ENCODE data around the gene RFPL2. TPM values are rescaled to one million over a fixed set of nuclear protein-coding genes. Genes with fewer than 3 reads are reported as not detected.
"Not testable (repeated sequence)": the region's sequence is repeated elsewhere in the genome, so short reads cannot be mapped to it uniquely, and the experiment has no call there.

Gene RFPL2
- total RNA-seq, 2 donors from 2014 or later, result not detected

DNA sequence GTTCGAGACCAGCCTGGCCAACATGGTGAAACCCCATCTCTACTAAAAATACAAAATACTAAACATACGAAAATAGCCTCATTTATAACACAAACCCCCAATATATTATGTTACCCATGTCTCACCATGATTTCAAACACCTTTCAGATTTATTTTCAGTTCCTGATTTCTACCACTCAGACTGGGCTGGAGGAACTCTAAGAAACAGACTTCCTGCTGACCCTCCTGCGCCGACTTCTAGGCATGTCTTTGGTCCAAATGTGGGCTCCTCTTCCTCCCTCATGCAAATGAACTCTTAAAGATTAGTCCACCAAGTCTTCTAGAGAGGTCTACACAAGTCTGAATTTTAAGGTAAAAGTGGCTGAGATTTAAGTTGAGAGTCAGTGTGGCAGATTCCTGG, 56.5 kb downstream of the RFPL2 start:
- H3K9me3 ChIP-seq; H3K9ac ChIP-seq (ENCODE audit: low read depth in 2 of 2, low read length in 2 of 2); intact Hi-C loops (cut with DNase I): not testable (repeated sequence)

DNA sequence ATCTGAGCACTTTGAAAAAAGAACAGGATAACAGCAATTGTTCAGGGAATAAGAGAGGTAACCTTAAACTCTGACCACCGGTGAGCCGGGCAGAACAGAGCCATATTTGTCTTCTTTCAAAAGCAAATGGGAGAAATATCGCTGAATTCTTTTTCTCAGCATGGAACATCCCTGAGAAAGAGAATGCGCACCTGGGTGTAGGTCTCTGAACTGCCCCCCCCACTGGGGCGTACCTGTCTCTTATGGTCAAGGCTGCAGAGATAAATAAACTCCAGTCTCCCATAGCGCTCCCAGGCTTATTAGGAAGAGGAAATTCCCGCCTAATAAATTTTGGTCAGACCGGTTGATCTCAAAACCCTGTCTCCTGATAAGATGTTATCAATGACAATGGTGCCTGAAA, 57.7 kb downstream of the RFPL2 start:
- H3K4me3 ChIP-seq; H3K27me3 ChIP-seq; H3K27ac ChIP-seq; intact Hi-C loops (cut with DNase I); H3K9ac ChIP-seq (ENCODE audit: low read depth in 2 of 2, low read length in 2 of 2); H3K36me3 ChIP-seq; DNase-seq; H3K4me1 ChIP-seq; H3K9me3 ChIP-seq: not testable (repeated sequence)

More for the DNA sequence above, 56.5 kb downstream of the RFPL2 start:
- DNase-seq, H3K27ac ChIP-seq, H3K36me3 ChIP-seq, H3K4me3 ChIP-seq, H3K4me1 ChIP-seq, H3K27me3 ChIP-seq: not testable (repeated sequence)

DNA sequence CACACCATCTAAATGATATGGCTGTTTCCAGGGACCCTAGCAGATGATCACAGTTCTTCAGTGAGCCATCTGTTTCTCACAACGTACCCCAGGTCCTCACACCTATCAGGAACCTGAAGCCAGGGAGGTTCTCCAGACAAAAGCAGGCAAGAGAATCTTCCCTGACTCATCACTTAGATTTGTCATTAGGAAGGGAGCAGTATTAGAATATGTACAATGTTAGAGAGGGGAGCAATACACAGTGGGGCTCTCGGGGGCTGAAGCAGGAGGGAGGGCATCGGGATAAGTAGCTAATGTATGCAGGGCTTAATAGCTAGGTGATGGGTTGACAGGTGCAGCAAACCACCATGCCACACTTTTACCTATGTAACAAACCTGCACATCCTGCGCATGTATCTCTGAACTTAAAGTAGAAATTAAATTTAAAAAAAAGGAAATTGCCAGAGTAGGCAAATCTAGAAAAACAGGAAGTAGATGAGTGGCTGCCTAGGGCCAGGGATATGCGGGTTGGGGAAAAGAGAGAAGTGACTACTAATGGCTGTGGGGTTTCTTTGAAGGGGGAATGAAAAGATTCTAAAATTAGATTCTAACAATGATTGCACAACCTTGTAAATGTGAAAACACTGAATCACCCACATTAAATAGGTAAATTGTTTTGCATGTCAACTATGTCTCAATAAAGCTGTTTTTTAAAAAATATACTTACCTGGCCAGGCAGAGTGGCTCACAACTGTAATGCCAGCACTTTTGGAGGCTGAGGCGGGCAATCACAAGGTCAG, 60.2 kb downstream of the RFPL2 start:
- Histone ChIP-seq H3K27ac (no peak overlapping the region), H3K36me3 (no peaks in the 10 kb centered on the region), H3K9me3 (no peaks in the 10 kb centered on the region), H3K4me1 (no peaks in the 10 kb centered on the region), H3K4me3 (no peak overlapping the region), H3K9ac (ENCODE audit: low read depth in 2 of 2, low read length in 2 of 2) (no peak overlapping the region), H3K27me3 (no peaks in the 10 kb centered on the region)
- no peak for DNase-seq
- TF ChIP-seq, protein P1, sequence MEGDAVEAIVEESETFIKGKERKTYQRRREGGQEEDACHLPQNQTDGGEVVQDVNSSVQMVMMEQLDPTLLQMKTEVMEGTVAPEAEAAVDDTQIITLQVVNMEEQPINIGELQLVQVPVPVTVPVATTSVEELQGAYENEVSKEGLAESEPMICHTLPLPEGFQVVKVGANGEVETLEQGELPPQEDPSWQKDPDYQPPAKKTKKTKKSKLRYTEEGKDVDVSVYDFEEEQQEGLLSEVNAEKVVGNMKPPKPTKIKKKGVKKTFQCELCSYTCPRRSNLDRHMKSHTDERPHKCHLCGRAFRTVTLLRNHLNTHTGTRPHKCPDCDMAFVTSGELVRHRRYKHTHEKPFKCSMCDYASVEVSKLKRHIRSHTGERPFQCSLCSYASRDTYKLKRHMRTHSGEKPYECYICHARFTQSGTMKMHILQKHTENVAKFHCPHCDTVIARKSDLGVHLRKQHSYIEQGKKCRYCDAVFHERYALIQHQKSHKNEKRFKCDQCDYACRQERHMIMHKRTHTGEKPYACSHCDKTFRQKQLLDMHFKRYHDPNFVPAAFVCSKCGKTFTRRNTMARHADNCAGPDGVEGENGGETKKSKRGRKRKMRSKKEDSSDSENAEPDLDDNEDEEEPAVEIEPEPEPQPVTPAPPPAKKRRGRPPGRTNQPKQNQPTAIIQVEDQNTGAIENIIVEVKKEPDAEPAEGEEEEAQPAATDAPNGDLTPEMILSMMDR (IDR thresholded peaks at IDR 0.05), result no peak
- intact Hi-C loops (cut with DNase I), result no loop called here

DNA sequence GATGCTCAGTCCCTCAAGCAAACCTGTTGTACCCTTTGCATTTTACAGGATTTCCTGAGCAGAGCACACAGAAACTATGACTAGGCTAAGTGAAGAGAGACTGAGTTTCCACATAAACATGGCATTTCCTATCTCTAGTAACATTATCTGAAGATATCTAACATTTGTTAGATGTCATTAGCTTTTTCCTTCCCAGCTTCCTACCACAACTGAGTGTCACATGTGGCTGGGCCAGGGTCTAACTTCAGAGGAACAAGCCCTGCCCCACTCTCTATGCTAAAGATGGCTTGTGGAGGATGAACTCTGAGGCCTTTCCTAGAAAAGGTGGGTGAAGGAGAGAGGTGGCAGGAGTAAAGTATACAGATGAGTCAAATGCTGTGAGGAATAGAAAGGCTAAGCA, 62.3 kb downstream of the RFPL2 start:
- Histone ChIP-seq H3K27me3 (no peaks in the 10 kb centered on the region), H3K9me3 (no peaks in the 10 kb centered on the region), H3K36me3 (no peaks in the 10 kb centered on the region), H3K9ac (ENCODE audit: low read depth in 2 of 2, low read length in 2 of 2) (no peak overlapping the region), H3K4me1 (no peaks in the 10 kb centered on the region), H3K4me3 (no peak overlapping the region), H3K27ac (no peak overlapping the region)
- TF ChIP-seq, protein P1 (IDR thresholded peaks at IDR 0.05), result no peak
- no peak for DNase-seq
- intact Hi-C loops (cut with DNase I), result no loop called here

DNA sequence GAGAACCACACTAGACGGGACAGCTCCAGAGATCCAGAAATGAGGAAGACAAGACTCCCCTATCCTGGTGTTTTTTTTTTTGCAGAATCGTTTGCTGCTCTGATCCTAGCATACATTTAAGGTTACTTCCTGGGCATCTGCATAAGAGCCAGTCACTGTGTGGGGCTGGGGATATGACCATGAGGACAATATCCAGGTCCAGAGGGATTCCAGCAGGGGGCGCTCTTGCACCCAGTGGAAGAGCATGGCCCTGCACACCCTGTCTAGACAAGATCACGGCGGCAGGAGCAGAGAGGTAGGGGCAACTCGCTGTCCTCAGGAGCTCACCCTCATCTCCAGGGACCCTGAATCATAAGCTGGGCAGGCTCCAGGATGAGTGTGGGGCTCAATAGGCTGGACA, 64.2 kb downstream of the RFPL2 start:
- DNase-seq; H3K9me3 ChIP-seq; H3K4me1 ChIP-seq; H3K4me3 ChIP-seq; H3K36me3 ChIP-seq; H3K27me3 ChIP-seq; H3K27ac ChIP-seq; intact Hi-C loops (cut with DNase I); H3K9ac ChIP-seq (ENCODE audit: low read depth in 2 of 2, low read length in 2 of 2): not testable (repeated sequence)

Other genes starting within 250 kb of the RFPL2 start
- gene SLC5A1, start 161.8 kb downstream of the RFPL2 start, total RNA-seq, result 10 to 100 TPM; 23.4 to 47.9 TPM
- gene C22orf42, start 45.8 kb downstream of the RFPL2 start, total RNA-seq, result not detected
- not detected for gene SLC5A4, start 50.3 kb upstream of the RFPL2 start, total RNA-seq
- not detected for gene RFPL3, start 152.8 kb upstream of the RFPL2 start, total RNA-seq
- gene RTCB, start 207.2 kb upstream of the RFPL2 start, total RNA-seq, result 100 to 1,000 TPM in 1 of 2 donors, 10 to 100 TPM in 1; 96.6 to 120 TPM

All from colonic mucosa (tissue), 4 donors.